Neural progenitor cell (in vitro differentiated cells): ENCODE data around the gene SLC19A1.
"Not testable (repeated sequence)": the region's sequence is repeated elsewhere in the genome, so short reads cannot be mapped to it uniquely, and the experiment has no call there.

Experiments used
- CTCF ChIP-seq: fragments of 200-600 bp; sonication (generic); IDR thresholded peaks from 2 replicates; pipeline ENCODE4 v1.5.1; 2017; ENCODE audit warnings: antibody characterized with exemption, mild to moderate bottlenecking
- EZH2 ChIP-seq: fragments of 200-600 bp; sonication (generic); IDR thresholded peaks from 2 replicates; pipeline ENCODE4 v1.6.1; 2017; ENCODE audit warnings: antibody characterized with exemption, mild to moderate bottlenecking, moderate library complexity
- EZH2phosphoT487 ChIP-seq: fragments of 200-600 bp; sonication (generic); IDR thresholded peaks from 2 replicates; pipeline ENCODE4 v1.6.1; 2017; ENCODE audit warnings: antibody characterized with exemption

- TF ChIP-seq CTCF, EZH2phosphoT487, EZH2: not testable (repeated sequence)
Measured at GRCh38 chr21:45561241-45561640, 19.0 kb upstream of the SLC19A1 start.
